ENCODE measurements around the gene KCNJ16.
A peak's percentile ranks its signal among the peaks of the same experiment; 100 is the strongest.

The KCNJ16 gene

DNA sequence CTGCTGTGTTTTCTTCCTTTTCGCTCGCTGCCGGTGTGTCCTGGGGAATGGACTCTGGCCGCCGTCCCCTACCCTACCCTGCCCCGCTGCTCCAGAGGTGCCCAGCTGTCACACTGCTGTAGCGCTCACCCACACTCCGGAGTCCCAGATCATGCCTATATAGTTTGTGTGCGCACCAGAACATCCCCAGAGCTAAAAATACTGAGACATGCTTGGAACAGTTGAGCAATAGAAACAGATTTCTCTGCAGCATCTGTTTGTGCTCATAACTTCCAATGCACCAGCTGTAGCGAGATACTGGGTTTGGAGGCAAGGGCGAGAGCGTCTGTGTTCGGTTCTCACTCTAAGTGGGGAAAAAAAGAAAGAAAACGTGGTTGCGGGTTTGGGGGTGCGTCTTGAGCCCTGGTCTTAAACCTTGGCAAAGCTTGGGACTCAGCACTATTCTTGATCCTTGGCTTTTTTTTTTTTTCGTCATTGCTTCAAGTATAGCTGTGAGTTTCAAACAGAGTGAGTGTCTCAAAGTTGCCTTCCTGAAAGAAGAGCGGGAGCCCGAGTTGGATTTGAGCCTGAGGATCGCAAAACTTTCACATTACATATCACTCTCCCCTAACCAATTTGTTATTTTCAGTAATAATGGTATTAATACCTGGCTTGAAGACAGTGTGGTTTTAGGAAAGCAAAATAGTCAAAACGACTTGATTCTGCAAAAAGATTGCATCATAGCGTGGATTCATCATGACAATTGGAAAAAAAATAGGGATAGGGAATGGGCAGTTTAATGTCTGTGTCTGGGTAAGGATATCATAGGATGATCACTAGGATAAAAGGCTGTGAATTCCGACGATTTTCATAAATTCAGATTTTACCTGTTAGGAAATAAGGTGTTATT lies 94.9 kb downstream of the KCNJ16 start:
- DNase-seq (ENCODE audit: low spot score), result no peak

DNA sequence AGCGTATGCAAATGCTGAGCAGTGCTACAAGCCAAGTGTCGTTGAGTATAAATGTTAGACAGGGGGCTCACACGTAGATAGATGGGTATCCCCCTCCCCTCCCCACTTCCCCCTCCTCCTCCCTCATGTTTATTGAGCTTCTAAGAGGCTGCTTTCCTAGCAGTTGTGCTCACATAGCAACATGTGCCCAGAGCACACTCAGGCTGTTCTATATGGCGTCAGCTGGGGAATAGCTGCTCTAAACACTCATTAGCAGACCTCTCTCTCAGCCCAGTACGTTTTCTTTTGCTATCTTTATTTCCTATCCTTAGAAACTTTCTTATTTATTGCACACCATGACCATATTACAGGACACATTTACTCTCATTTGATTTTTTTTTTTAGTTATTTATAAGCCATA lies 96.1 kb downstream of the KCNJ16 start:
- DNase-seq (ENCODE audit: low spot score), result no peak

DNA sequence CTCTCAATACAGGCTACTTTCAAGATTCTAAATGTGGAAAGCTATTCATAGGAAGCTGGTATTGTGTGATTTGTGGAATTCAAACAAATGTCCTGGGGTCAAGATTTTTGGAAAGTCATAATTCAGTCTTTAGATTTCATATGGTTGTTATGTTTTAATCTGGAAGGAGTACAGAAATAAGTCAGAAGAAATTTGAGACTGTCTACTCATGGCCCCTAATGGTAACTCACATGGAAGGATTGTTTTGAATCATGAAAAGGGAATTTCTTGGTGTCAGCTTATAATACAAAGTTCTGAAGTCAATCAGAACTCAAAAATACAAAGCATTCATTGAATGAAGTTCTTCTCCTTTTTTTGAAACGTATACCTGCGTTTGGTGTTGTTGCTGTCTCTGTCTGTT lies 97.4 kb downstream of the KCNJ16 start:
- no peak for DNase-seq (ENCODE audit: low spot score)

DNA sequence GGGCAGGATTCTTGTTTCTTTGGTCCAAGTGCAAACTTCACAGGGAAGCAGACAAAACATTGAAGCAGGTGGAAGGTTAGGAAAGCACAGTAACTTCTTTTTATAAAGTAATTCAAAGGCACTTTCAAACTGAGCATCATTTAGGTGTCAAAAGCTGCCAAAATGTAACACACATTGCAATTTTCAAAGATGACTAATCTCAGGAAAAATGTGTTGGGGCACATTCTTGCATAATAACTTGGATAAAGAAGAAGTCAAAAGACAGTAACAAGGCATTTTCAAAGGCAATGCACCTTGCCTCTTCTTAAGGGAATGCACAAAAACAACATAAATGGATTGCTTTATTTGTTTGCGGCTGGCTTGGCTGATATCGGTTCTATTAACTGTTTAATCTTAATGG lies 97.9 kb downstream of the KCNJ16 start:
- DNase-seq (ENCODE audit: low spot score), result no peak

DNA sequence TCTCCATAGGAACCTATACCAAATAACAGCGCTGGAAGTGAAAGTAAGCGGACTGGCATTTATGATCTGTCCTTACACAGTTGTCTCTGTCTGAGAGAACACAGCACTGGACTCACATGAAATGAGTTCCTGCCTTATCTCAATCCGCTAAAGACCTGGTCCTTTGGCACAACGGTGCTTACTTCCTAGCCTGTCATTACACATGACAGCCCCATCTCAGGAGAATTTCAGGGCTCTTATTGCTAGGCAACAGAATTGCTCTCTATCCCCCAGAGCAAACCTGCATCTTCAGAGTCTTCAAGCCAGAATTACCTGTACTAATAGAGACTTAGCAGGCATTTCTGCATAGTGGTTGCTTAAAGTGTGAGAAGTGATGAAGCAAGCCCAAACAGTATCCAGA lies 98.7 kb downstream of the KCNJ16 start:
- no peak for DNase-seq (ENCODE audit: low spot score)

DNA sequence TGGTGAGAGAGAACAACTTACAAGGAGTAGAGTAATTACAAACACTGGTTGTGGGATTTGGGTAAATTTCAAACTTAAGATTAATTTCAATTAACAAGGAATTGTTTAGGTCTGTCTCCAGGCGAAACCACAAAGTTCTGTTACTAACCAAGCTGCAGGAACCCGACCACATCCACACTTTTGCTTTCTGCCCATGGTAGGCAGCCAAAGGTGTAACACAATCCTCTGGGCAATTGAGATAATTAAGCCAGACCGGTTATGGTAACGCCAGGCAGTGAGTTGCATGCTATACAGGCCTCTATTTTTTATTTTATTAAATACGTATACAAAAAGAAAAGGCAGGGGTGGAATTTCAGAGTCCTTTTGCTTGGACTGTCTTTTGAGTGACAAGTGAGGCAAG lies 106.4 kb downstream of the KCNJ16 start:
- DNase-seq (ENCODE audit: low spot score), result no peak

DNA sequence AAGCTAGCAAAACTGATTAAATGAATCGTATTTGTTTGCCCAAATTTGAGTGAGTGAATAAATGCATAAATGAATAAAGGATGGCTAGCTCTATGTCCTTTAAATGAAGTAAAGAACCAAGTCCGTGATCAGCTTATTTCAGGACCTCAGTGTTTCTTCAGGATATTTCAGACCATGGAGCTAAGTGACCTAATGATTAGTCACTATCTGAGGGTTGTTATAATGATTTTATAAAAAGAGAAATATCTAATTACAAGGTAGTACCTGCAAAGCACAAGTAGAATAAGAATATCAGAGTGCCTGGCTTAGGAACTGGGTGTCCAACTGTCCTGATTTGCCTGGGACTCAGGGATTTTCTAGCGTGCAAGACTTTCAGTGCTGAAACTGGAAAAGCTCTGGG lies 106.8 kb downstream of the KCNJ16 start:
- DNase-seq (ENCODE audit: low spot score), result no peak

DNA sequence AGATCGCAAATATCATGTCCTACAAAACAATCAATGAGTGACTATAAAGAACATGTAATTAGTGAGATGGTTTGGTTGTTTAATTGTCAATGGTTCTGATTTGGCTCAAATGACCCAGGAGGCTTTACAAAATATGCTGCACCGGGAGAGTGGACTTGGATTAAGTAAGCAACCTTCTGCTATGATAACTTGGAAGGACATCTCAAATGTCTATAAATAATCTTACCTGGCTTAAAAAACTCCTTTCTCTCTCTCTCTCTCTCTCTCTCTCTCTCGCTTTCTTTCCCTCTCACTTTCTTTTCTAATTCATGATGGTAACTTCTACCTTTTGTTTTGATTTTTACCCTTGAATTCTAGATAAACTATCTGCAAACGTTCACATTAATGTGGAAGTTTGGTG lies 108.5 kb downstream of the KCNJ16 start:
- no peak for DNase-seq (ENCODE audit: low spot score)

DNA sequence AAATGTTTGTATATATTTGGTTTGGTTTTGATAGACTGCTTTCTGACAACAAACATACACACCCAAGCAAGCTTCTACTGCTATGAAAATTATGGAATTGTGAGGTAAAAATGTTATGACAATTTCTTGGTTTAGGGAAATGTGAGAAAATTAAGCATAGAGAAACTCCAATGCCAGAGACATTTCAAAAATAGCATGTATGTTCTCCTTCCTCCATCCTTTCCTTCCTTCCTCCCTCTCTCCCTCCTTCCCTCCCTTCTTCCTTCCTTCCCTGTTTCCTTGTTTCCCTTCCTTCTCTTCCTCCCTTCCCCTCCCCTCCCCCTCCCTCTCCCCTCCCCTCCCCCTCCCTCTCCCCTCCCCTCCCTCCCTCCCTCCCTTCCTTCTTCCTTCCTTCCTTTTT lies 109.2 kb downstream of the KCNJ16 start:
- DNase-seq (ENCODE audit: low spot score), result no peak

DNA sequence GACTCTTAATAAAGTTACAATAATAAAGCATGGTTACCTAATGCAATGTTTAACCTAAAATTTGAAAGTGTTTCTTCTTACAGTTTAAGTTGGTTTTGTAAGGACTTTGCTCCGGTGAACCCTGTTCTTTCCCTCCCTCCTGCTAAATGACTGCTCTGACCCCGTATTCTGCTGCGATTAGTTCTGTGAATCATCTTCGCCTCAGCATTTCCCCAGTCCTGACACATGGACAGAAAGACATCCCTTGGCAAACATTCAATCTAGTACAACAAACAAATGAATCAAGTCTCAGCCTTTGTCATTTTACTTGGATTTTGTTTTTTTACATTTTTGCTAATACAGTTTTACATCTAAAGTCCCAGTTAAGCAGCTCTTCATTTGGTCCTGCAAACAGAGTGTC lies 109.7 kb downstream of the KCNJ16 start:
- peak; percentile 63 for DNase-seq (ENCODE audit: low spot score)

Measured in kidney capillary endothelial cell (primary cell).